CD14-positive monocyte (primary cell): Measurements from ENCODE around the gene KIF1B. TPM values are rescaled to one million over a fixed set of nuclear protein-coding genes. Genes with fewer than 3 reads are reported as not detected.
A peak's percentile ranks its signal among the peaks of the same experiment; 100 is the strongest.

ENCODE experiments used
- DNase-seq, 3 donors: peaks; one replicate each; pipeline ENCODE4 v3.0.0-alpha.2; 2011 to 2022
- H2AFZ ChIP-seq: 2 replicates; pipeline ENCODE4 v1.6.0; 2012; ENCODE audit warnings: mild to moderate bottlenecking, low read depth, low read length, inconsistent platforms; ENCODE audit not compliant: insufficient read depth, poor library complexity, severe bottlenecking
- H3K27ac ChIP-seq, 2 donors: 1 replicate in 1 of 2; 2 replicates in 1 of 2; pipeline ENCODE4 v1.5.1; 2012 to 2013; ENCODE audit warnings: low read length in 2 of 2, control low read depth in 1 of 2, inconsistent platforms in 1 of 2, low read depth in 1 of 2, mild to moderate bottlenecking in 1 of 2
- H3K27me3 ChIP-seq, 2 donors: one replicate each; pipeline versions ENCODE4 v1.6.0 to v1.6.1; 2011 to 2013; ENCODE audit warnings: low read length in 2 of 2; ENCODE audit not compliant: control insufficient read depth in 2 of 2, insufficient read depth in 2 of 2
- H3K36me3 ChIP-seq, 2 donors: replicated peaks in 1 of 2; 1 replicate in 1 of 2; 2 replicates in 1 of 2; pipeline versions ENCODE4 v1.5.1 to v1.6.1; 2012 to 2013; ENCODE audit warnings: low read length in 2 of 2, control low read depth in 1 of 2, inconsistent platforms in 1 of 2, mild to moderate bottlenecking in 1 of 2; ENCODE audit not compliant: insufficient read depth in 2 of 2, control insufficient read depth in 1 of 2
- H3K4me1 ChIP-seq, 2 donors: 1 replicate in 1 of 2; 2 replicates in 1 of 2; pipeline versions ENCODE4 v1.5.1 to v1.6.1; 2012 to 2013; ENCODE audit warnings: low read length in 2 of 2, control low read depth in 1 of 2, inconsistent platforms in 1 of 2, mild to moderate bottlenecking in 1 of 2, moderate library complexity in 1 of 2; ENCODE audit not compliant: insufficient read depth in 2 of 2, control insufficient read depth in 1 of 2
- H3K4me2 ChIP-seq: replicated peaks from 2 replicates; pipeline ENCODE3; 2012; ENCODE audit warnings: low read length, moderate library complexity, mild to moderate bottlenecking; ENCODE audit not compliant: poor library complexity, severe bottlenecking; ENCODE audit errors: extremely low read depth
- H3K4me3 ChIP-seq, 3 experiments: fragments of 200-600 bp in 1 of 3; sonication (generic) in 1 of 3; replicated peaks in 1 of 3; 1 replicate in 2 of 3; 2 replicates in 1 of 3; pipeline ENCODE4 v1.5.1; 2011 to 2013; ENCODE audit warnings: low read length in 3 of 3, mild to moderate bottlenecking in 3 of 3, control low read depth in 2 of 3, low read depth in 2 of 3, inconsistent platforms in 1 of 3, moderate library complexity in 1 of 3
- H3K79me2 ChIP-seq: 2 replicates; pipeline ENCODE4 v1.6.0; 2012; ENCODE audit warnings: mild to moderate bottlenecking, control low read depth, inconsistent platforms, low read length, moderate library complexity; ENCODE audit not compliant: insufficient read depth
- H3K9ac ChIP-seq: 2 replicates; pipeline ENCODE4 v1.6.0; 2017; ENCODE audit warnings: low read length, mild to moderate bottlenecking; ENCODE audit not compliant: insufficient read depth, poor library complexity, severe bottlenecking
- H3K9me3 ChIP-seq, 2 donors: replicated peaks in 1 of 2; 1 replicate in 1 of 2; 2 replicates in 1 of 2; pipeline versions ENCODE4 v1.5.1 to v1.6.1; 2012 to 2013; ENCODE audit warnings: low read length in 2 of 2, control low read depth in 1 of 2; ENCODE audit not compliant: control insufficient read depth in 1 of 2, insufficient read depth in 1 of 2
- H4K20me1 ChIP-seq: 2 replicates; pipeline ENCODE4 v1.6.0; 2012; ENCODE audit warnings: mild to moderate bottlenecking, low read length, control low read depth, moderate library complexity; ENCODE audit not compliant: insufficient read depth
- H3K27ac Mint-ChIP-seq, 7 donors: one replicate each; pipeline ENCODE4 v1.8.0; 2020; ENCODE audit warnings: mild to moderate bottlenecking in 7 of 7, mixed read lengths in 7 of 7, moderate library complexity in 6 of 7, inconsistent platforms in 2 of 7
- H3K27me3 Mint-ChIP-seq, 3 donors: one replicate each; pipeline ENCODE4 v1.8.0; 2021 to 2022; ENCODE audit warnings: low read depth in 3 of 3, mild to moderate bottlenecking in 3 of 3, mixed read lengths in 3 of 3, moderate library complexity in 3 of 3, inconsistent platforms in 1 of 3
- H3K36me3 Mint-ChIP-seq, 2 donors: one replicate each; pipeline ENCODE4 v1.8.0; 2020; ENCODE audit warnings: mixed read lengths in 2 of 2, inconsistent platforms in 1 of 2, mild to moderate bottlenecking in 1 of 2
- H3K4me1 Mint-ChIP-seq: one replicate; pipeline ENCODE4 v1.8.0; 2020; ENCODE audit warnings: mild to moderate bottlenecking, mixed read lengths
- H3K4me3 Mint-ChIP-seq, 2 donors: one replicate each; pipeline ENCODE4 v1.8.0; 2020; ENCODE audit warnings: mild to moderate bottlenecking in 2 of 2, mixed read lengths in 2 of 2, moderate library complexity in 1 of 2
- H3K9me3 Mint-ChIP-seq, 7 donors: one replicate each; pipeline ENCODE4 v1.8.0; 2020 to 2022; ENCODE audit warnings: mixed read lengths in 7 of 7, mild to moderate bottlenecking in 6 of 7, moderate library complexity in 6 of 7, inconsistent platforms in 2 of 7
- CTCF ChIP-seq: fragments of 200-600 bp; IDR thresholded peaks from one replicate; pipeline ENCODE4 v1.8.0; 2022; ENCODE audit warnings: antibody characterized with exemption, mild to moderate bottlenecking
- WGBS: methylation state at CpG from one replicate; pipeline ENCODE4 v1.1.5; 2013; ENCODE audit warnings: missing lambda C conversion rate; ENCODE audit not compliant: insufficient coverage; 5-methylcytosine and 5-hydroxymethylcytosine counted together
- intact Hi-C, 2 donors: fragments of 100-400 bp; cut with micrococcal nuclease; formaldehyde crosslinking; loops; one replicate each; pipeline versions ENCODE4 v1.15.0 to v1.15.1; 2023
- polyA plus RNA-seq, 3 donors: library from polyadenylated mRNA; depleted of rRNA in 1 of 3; unstranded in 2 of 3; stranded (reverse) in 1 of 3; fragments of 300-500 nt in 2 of 3; fragments of >200 nt in 1 of 3; fragmentation: Illumina TruSeq in 2 of 3; gene quantifications; 1 replicate in 2 of 3; 2 replicates in 1 of 3; pipeline ENCODE4 v1.2.3, GENCODE V29; 2012 to 2021

Gene KIF1B
- polyA plus RNA-seq, 3 donors = 3.0 to 7.0 (median 3.3) TPM

DNA sequence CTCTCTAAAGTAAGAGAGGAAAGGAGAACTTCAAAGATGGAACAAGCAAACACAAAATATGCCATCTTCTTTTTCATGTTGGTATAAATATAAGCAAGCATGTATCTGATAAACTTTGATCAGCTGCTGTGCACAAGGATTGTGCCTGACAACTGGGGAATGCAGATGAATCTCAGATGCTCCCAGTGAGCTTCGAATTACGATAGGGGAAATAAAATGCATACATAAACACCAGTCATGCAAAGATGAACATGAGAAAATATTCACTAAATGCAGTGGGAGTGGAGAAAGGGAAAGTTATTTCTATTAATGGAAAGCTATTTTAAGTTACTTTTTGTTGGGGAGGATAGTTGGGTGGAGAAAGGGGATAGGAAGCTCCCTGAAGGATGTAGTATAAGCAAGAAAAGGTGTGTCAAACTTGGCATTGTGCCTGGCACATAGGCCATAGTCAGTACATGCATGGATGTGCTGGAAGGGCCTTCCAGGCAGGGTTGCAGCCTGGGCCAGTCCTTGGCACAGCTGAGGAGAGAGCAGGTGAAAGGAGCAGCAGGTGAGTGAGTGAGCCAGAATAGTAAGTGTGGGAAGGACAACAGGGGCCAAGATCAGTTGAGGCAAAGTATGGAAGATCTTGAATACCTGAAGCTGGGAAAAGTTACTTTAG, 130.7 kb downstream of the KIF1B start:
- Mint-ChIP-seq H3K9me3 (no peaks in the 10 kb centered on the region), H3K36me3 (peaks cover 86 to 96% of the 10 kb centered on the region in 2 donors), H3K4me1 (no peaks in the 10 kb centered on the region), H3K4me3 (no peak overlapping the region), H3K27ac (peak overlapping the region in 2 of 7 donors; percentile 24 to 39), H3K27me3 (no peaks in the 10 kb centered on the region)
- no peaks in the 10 kb centered on the region for H3K4me1 ChIP-seq
- H3K27me3 ChIP-seq = no peaks in the 10 kb centered on the region
- no peak overlapping the region for H2AFZ ChIP-seq
- WGBS = no CpG with 5 or more reads among the region's 2 CpGs
- H3K4me2 ChIP-seq = no peak overlapping the region
- H3K36me3 ChIP-seq = peaks cover 87 to 99% of the 10 kb centered on the region in 2 donors
- no peak for TF ChIP-seq CTCF
- H3K9ac ChIP-seq = no peak overlapping the region
- intact Hi-C loops = no loop called here
- no peak overlapping the region for H3K27ac ChIP-seq
- H3K4me3 ChIP-seq = no peak overlapping the region
- no peak for DNase-seq
- H3K79me2 ChIP-seq = no peaks in the 10 kb centered on the region
- no peaks in the 10 kb centered on the region for H3K9me3 ChIP-seq
- H4K20me1 ChIP-seq = no peaks in the 10 kb centered on the region

GRCh38 chr1:10347109-10347508, 136.7 kb downstream of the KIF1B start:
- no peak overlapping the region for H3K4me3 Mint-ChIP-seq
- no peaks in the 10 kb centered on the region for H3K4me1 ChIP-seq
- peaks cover 78 to 94% of the 10 kb centered on the region in 2 donors for H3K36me3 Mint-ChIP-seq
- H3K27me3 Mint-ChIP-seq = peaks cover 0 to 1% (median 0%) of the 10 kb centered on the region in 3 donors
- peaks cover 67 to 93% of the 10 kb centered on the region in 2 donors for H3K36me3 ChIP-seq
- H4K20me1 ChIP-seq = no peaks in the 10 kb centered on the region
- H3K4me3 ChIP-seq = no peak overlapping the region
- DNase-seq = no peak
- H3K9ac ChIP-seq = no peak overlapping the region
- no peaks in the 10 kb centered on the region for H3K9me3 ChIP-seq
- H3K4me1 Mint-ChIP-seq = no peaks in the 10 kb centered on the region
- intact Hi-C loops = no loop called here
- H3K27ac Mint-ChIP-seq = no peak overlapping the region
- H3K4me2 ChIP-seq = no peak overlapping the region
- no peaks in the 10 kb centered on the region for H3K9me3 Mint-ChIP-seq
- H2AFZ ChIP-seq = no peak overlapping the region
- TF ChIP-seq CTCF = no peak
- H3K27ac ChIP-seq = no peak overlapping the region
- no peaks in the 10 kb centered on the region for H3K79me2 ChIP-seq
- no peaks in the 10 kb centered on the region for H3K27me3 ChIP-seq
